Erythroblast (primary cell): ENCODE data around the gene MOB3B.
"Not testable (repeated sequence)": the region's sequence is repeated elsewhere in the genome, so short reads cannot be mapped to it uniquely, and the experiment has no call there.

Experiments used
- DNase-seq, 2 experiments: peaks; one replicate each; lab custom pipeline; 2025; lab: John Stamatoyannopoulos, UW
- GATA1 ChIP-seq: IDR thresholded peaks from 2 replicates; pipeline ENCODE4 v1.6.1; 2011; ENCODE audit warnings: low read depth, mild to moderate bottlenecking, control low read depth, low read length, moderate library complexity
- POLR2A ChIP-seq: IDR thresholded peaks from 2 replicates; pipeline ENCODE4 v1.6.1; 2011; ENCODE audit warnings: mild to moderate bottlenecking, low read length

Gene MOB3B

DNA sequence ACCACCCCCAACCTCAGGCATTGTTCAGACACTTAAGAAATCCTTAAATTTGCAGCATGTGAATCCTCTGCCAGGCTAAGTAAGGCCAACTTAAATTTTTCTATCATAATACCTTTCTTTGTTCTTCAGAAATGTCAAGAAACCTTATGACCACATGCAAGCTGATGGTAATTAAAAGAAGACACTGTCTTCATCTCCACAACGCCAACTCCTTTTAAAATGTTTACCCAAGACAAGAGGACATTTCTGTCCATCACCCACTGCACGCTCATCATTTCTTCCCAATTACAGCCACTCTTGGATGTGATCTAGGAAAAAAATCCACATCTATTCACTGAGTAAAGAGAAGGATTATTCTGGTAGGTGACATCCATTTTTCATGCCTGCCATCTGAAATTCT, 11.6 kb downstream of the MOB3B start:
- no peak for TF ChIP-seq POLR2A
- no peak for TF ChIP-seq GATA1
- no peak for DNase-seq

GRCh38 chr9:27514551-27514950, 15.1 kb downstream of the MOB3B start:
- DNase-seq: no peak

GRCh38 chr9:27511771-27512170, 17.8 kb downstream of the MOB3B start:
- TF ChIP-seq POLR2A (no peak), GATA1 (no peak)
- no peak for DNase-seq

More at GRCh38 chr9:27514551-27514950, 15.1 kb downstream of the MOB3B start:
- TF ChIP-seq GATA1 (no peak), POLR2A (no peak)

DNA sequence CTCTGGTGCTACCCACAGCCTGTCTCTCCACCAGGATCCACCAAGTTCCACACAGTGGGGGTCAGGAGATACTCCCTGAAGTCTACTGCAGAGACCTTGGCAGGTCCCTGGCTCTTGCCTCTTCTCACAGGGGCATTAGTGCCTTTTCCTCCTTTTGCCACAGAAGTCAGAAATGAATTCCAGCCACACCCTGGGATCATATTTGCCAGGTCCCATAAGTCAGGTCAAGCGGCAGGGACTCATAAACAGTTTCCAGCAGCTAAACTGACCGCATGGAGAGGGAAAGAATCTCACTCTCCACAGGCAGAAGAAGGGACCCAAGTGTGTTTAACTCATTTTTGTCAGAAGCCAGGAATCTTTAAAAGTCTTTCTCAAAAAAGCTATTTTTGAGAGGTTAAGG, 18.8 kb downstream of the MOB3B start:
- TF ChIP-seq GATA1 (no peak), POLR2A (no peak)
- no peak for DNase-seq

- DNase-seq: no peak
- TF ChIP-seq GATA1: no peak
- TF ChIP-seq POLR2A: no peak
Observed at GRCh38 chr9:27506981-27507380, 22.6 kb downstream of the MOB3B start.

DNA sequence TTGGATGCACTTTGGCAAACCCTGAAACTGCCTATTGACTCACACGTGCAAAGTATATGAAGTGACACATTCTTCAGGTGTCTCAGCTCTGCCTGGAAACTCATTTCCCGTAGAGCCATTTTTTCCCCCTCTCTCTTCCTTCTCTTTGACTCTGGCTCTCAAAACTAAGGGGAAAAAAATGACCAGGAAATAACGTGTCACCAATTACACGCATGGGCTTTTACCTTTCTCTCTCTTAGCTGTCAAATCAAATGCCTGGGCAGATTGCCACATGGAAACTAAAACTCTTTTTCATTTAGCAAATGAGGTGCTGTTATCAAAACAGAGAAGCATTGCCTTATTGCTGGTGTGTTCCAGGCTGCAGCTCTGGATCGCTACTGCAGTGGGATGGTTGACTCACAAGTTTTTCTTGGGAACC, 23.9 kb downstream of the MOB3B start:
- no peak for DNase-seq
- TF ChIP-seq GATA1: no peak
- TF ChIP-seq POLR2A: no peak

DNA sequence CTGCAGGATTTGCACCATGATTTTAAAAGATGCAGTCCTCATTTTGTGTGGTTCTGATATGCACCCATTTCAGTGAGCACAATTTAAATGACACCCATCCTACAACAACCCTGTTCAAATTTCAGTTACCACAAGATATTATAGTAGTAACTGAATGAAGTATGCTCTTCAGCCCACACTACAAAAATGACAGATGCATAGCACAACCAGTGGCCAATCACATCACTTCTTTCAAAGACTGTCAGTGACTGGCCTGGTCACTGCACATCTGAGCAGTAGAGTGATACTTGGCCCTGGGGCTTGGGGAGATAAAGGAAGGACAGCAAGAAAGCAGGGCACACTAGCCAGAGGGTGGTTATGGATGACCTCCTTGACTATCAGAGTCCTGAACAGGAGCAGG, 25.4 kb downstream of the MOB3B start:
- TF ChIP-seq GATA1: no peak
- TF ChIP-seq POLR2A: no peak
- DNase-seq: no peak

- no peak for TF ChIP-seq GATA1
- no peak for TF ChIP-seq POLR2A
- no peak for DNase-seq
Observed at GRCh38 chr9:27503623-27504022, 26.0 kb downstream of the MOB3B start.

DNA sequence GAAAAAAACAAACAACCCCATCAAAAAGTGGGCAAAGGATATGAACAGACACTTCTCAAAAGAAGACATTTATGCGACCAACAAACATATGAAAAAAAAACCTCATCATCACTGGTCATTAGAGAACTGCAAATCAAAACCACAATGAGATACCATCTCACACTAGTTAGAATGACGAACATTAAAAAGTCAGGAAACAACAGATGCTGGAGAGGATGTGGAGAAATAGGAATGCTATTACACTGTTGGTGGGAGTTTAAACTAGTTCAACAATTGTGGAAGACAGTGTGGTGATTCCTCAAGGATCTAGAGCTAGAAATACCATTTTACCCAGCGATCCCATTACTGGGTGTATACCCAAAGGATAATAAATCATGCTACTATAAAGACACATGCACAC, 28.7 kb downstream of the MOB3B start:
- DNase-seq: not testable (repeated sequence)

DNA sequence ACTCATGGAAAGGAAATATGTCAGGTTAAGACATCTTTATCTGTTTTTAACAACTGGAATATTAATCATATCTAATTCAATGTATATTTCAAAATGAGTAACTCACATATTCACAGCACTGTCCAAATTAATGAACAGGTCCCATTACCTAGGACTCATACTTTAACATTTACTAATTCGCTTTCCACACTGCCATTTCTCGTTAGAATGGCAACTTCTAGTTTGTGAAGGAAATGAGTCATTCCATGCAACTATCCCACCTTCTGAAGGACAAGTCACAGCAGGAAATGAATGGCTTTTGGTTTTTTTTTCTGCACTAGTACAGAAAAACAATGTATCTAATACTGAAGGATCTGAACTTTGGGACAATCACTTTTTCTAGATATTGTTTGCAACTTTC, 30.2 kb downstream of the MOB3B start:
- no peak for TF ChIP-seq POLR2A
- TF ChIP-seq GATA1: no peak
- peak in 1 of 2 experiments; percentile 21 for DNase-seq

DNA sequence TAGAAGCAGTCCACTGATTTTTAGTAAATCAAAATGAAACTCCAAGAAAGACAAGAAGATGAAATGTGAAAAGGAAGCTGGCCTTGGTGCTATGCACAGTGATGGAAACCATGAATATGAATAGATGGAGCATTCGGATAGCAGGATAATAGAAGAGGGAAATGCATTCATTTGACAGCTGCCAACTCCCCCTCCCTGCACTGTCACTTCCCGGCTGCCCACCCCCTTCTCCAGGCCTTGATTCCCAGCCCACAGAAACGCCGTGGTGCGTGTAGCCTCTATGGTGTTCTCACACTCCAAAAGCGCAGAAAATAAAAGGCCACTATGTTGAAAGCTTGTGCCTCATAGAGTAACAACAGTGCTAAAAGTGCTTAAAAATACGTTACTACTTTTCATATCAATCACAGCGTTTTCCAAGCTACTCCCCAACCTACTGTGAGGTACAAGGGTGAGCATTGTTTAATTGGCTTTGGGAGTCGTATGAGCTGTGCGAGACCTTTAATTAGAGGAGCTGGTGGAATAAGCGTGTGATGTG, 31.7 kb downstream of the MOB3B start:
- no peak for DNase-seq
- no peak for TF ChIP-seq GATA1

GRCh38 chr9:27496135-27496504, 33.5 kb downstream of the MOB3B start:
- DNase-seq: no peak
- no peak for TF ChIP-seq POLR2A
- no peak for TF ChIP-seq GATA1

DNA sequence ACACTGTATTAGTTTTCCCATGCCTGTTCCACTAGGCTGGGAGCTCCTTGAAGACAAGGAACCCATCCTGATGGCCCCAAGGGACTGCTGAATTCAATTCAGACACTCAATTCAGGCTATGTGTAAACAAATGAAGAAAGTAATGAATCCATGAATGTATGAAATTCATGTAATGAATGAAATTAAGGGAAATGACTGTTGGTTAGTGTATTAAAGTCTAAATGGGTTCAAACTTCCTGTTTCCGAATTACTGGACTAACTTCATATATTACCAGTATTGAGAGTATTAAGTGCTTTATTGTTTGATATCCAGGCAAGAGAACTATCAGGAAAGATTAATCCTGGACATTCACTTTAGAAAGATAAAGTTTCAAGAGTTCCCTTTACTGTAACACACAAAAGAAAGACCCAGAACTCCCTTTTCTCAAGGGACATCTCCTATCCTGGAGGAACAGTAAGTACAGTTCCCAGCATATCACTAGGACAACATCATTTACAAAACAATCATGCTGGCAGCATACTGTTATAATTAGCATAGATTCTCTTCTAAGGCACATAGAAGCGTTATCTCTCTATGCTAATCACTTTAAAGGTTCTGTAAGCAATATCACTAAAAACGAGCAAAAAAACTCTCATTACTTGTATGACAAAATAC, 34.0 kb downstream of the MOB3B start:
- no peak for DNase-seq
- TF ChIP-seq POLR2A: no peak
- TF ChIP-seq GATA1: no peak

GRCh38 chr9:27491154-27491553, 38.5 kb downstream of the MOB3B start:
- no peak for DNase-seq
- TF ChIP-seq POLR2A: no peak
- TF ChIP-seq GATA1: no peak
